ENCODE measurements around the gene ALOX5AP. TPM values are rescaled to one million over a fixed set of nuclear protein-coding genes. Genes with fewer than 3 reads are reported as not detected.

The ALOX5AP gene
- total RNA-seq, 1 experiment from 2014 or later = not detected

- intact Hi-C loops (cut with micrococcal nuclease; ENCODE audit: unreplicated experiment) = no loop called here
- TF ChIP-seq EZH2 (IDR thresholded peaks at IDR 0.05; ENCODE audit: borderline replicate concordance, low read depth, low read length, poor library complexity, severe bottlenecking) = no peak
- no peak for TF ChIP-seq CTCF (conservative IDR thresholded peaks at IDR 0.05; ENCODE audit: low read depth, low read length)
- Histone ChIP-seq H3K36me3 (ENCODE audit: insufficient read depth, low read length, poor library complexity, severe bottlenecking) (no peaks in the 10 kb centered on the region), H3K27ac (ENCODE audit: low read depth, low read length, poor library complexity, severe bottlenecking) (no peak overlapping the region), H3K4me1 (ENCODE audit: insufficient read depth, low read length, poor library complexity, severe bottlenecking) (no peaks in the 10 kb centered on the region), H3K9me3 (ENCODE audit: low read depth, low read length, poor library complexity, severe bottlenecking) (no peaks in the 10 kb centered on the region), H3K27me3 (replicated peaks; ENCODE audit: insufficient read depth, low read depth, low read length, poor library complexity) (no peaks in the 10 kb centered on the region), H3K4me3 (ENCODE audit: low read depth, low read length, poor library complexity, severe bottlenecking) (no peak overlapping the region)
- DNase-seq (ENCODE audit: low spot score) = no peak
- ChIA-PET POLR2A (ENCODE audit: low non-redundant PET) (no interaction called here), CTCF (interaction anchor here (0.6 kb wide), 1 partner anchor 95 kb away, joined by 5 read pairs; no protein-coding TSS in a partner anchor)
- BruUV-seq (replicated peaks) = no TSS peak
Observed at GRCh38 chr13:30785191-30785850, 50.0 kb downstream of the ALOX5AP start.

- CTCF ChIA-PET = no interaction called here
- intact Hi-C loops (cut with micrococcal nuclease; ENCODE audit: unreplicated experiment) = no loop called here
- H3K27ac ChIP-seq (ENCODE audit: low read depth, low read length, poor library complexity, severe bottlenecking) = no peak overlapping the region
- no peaks in the 10 kb centered on the region for H3K27me3 ChIP-seq (replicated peaks; ENCODE audit: insufficient read depth, low read depth, low read length, poor library complexity)
- no peak for DNase-seq (ENCODE audit: low spot score)
- H3K9me3 ChIP-seq (ENCODE audit: low read depth, low read length, poor library complexity, severe bottlenecking) = no peaks in the 10 kb centered on the region
- no peaks in the 10 kb centered on the region for H3K4me1 ChIP-seq (ENCODE audit: insufficient read depth, low read length, poor library complexity, severe bottlenecking)
- no peaks in the 10 kb centered on the region for H3K36me3 ChIP-seq (ENCODE audit: insufficient read depth, low read length, poor library complexity, severe bottlenecking)
- POLR2A ChIA-PET (ENCODE audit: low non-redundant PET) = no interaction called here
- no peak for TF ChIP-seq CTCF (conservative IDR thresholded peaks at IDR 0.05; ENCODE audit: low read depth, low read length)
- no peak for TF ChIP-seq EZH2 (IDR thresholded peaks at IDR 0.05; ENCODE audit: borderline replicate concordance, low read depth, low read length, poor library complexity, severe bottlenecking)
- no TSS peak for BruUV-seq (replicated peaks)
- H3K4me3 ChIP-seq (ENCODE audit: low read depth, low read length, poor library complexity, severe bottlenecking) = no peak overlapping the region
Observed at GRCh38 chr13:30786648-30787047, 51.3 kb downstream of the ALOX5AP start.

GRCh38 chr13:30787738-30788525, 52.6 kb downstream of the ALOX5AP start:
- Histone ChIP-seq H3K9me3 (ENCODE audit: low read depth, low read length, poor library complexity, severe bottlenecking) (no peaks in the 10 kb centered on the region), H3K36me3 (ENCODE audit: insufficient read depth, low read length, poor library complexity, severe bottlenecking) (no peaks in the 10 kb centered on the region), H3K4me1 (ENCODE audit: insufficient read depth, low read length, poor library complexity, severe bottlenecking) (peaks cover 4% of the 10 kb centered on the region), H3K4me3 (ENCODE audit: low read depth, low read length, poor library complexity, severe bottlenecking) (no peak overlapping the region), H3K27ac (ENCODE audit: low read depth, low read length, poor library complexity, severe bottlenecking) (no peak overlapping the region), H3K27me3 (replicated peaks; ENCODE audit: insufficient read depth, low read depth, low read length, poor library complexity) (no peaks in the 10 kb centered on the region)
- intact Hi-C loops (cut with micrococcal nuclease; ENCODE audit: unreplicated experiment) = no loop called here
- no peak for TF ChIP-seq EZH2 (IDR thresholded peaks at IDR 0.05; ENCODE audit: borderline replicate concordance, low read depth, low read length, poor library complexity, severe bottlenecking)
- TF ChIP-seq CTCF (conservative IDR thresholded peaks at IDR 0.05; ENCODE audit: low read depth, low read length) = no peak
- ChIA-PET POLR2A (ENCODE audit: low non-redundant PET) (no interaction called here), CTCF (no interaction called here)
- no peak for DNase-seq (ENCODE audit: low spot score)
- BruUV-seq (replicated peaks) = no TSS peak
